Suprapubic skin (tissue), 4 donors: ENCODE results near the gene ARHGEF3. TPM values are rescaled to one million over a fixed set of nuclear protein-coding genes. Genes with fewer than 3 reads are reported as not detected.

Experiments
- DNase-seq, 2 donors: peaks; one replicate each; pipeline ENCODE4 v3.0.0-alpha.2; 2019; ENCODE audit warnings: low spot score in 2 of 2
- H3K27ac ChIP-seq: fragments of 200-600 bp; sonication (generic); one replicate; pipeline ENCODE4 v1.5.1; 2019
- H3K27me3 ChIP-seq: fragments of 200-600 bp; sonication (generic); one replicate; pipeline ENCODE4 v1.5.1; 2019
- H3K36me3 ChIP-seq: fragments of 200-600 bp; sonication (generic); one replicate; pipeline ENCODE4 v1.5.1; 2019
- H3K4me1 ChIP-seq: fragments of 200-600 bp; sonication (generic); one replicate; pipeline ENCODE4 v1.5.1; 2019
- H3K4me3 ChIP-seq: fragments of 200-600 bp; sonication (generic); one replicate; pipeline ENCODE4 v1.5.1; 2019; ENCODE audit warnings: mild to moderate bottlenecking
- H3K9me3 ChIP-seq: fragments of 200-600 bp; sonication (generic); one replicate; pipeline ENCODE4 v1.5.1; 2019
- EP300 ChIP-seq: sonication (generic); formaldehyde crosslinking; IDR thresholded peaks from one replicate; pipeline ENCODE4 v1.6.1; 2017; ENCODE audit warnings: antibody characterized with exemption
- POLR2A ChIP-seq, 2 donors: fragments of 450-650 bp; IDR thresholded peaks; one replicate each; pipeline ENCODE4 v1.6.1; 2017; ENCODE audit warnings: antibody characterized with exemption in 2 of 2, mild to moderate bottlenecking in 2 of 2, moderate library complexity in 2 of 2
- POLR2AphosphoS5 ChIP-seq, 3 donors: sonication (generic); formaldehyde crosslinking; IDR thresholded peaks; one replicate each; pipeline ENCODE4 v1.6.1; 2017; ENCODE audit warnings: antibody characterized with exemption in 3 of 3
- WGBS: methylation state at CpG from one replicate; pipeline ENCODE4 v1.1.5; 2018; 5-methylcytosine and 5-hydroxymethylcytosine counted together
- total RNA-seq, 4 donors: library from RNA; depleted of rRNA; stranded (reverse); fragments of >200 nt; gene quantifications; one replicate each; pipeline ENCODE4 v1.1.0, GENCODE V29; 2016
- TF ChIP-seq, protein P1 (sequence below), 2 donors: fragments of 200-600 bp in 1 of 2; fragments of 450-650 bp in 1 of 2; sonication (generic) in 1 of 2; IDR thresholded peaks; one replicate each; pipeline ENCODE4 v1.5.1; 2016 to 2019; ENCODE audit warnings: antibody characterized with exemption in 2 of 2, mild to moderate bottlenecking in 1 of 2, moderate library complexity in 1 of 2

ARHGEF3 gene
- total RNA-seq, 4 donors from 2014 or later: 16.3 to 23.0 (median 19.8) TPM

- H3K9me3 ChIP-seq: no peaks in the 10 kb centered on the region
- no peaks in the 10 kb centered on the region for H3K27me3 ChIP-seq
- no peak overlapping the region for H3K4me3 ChIP-seq
- peaks cover 23% of the 10 kb centered on the region for H3K4me1 ChIP-seq
- no peaks in the 10 kb centered on the region for H3K36me3 ChIP-seq
- H3K27ac ChIP-seq: no peak overlapping the region
- TF ChIP-seq, protein P1, sequence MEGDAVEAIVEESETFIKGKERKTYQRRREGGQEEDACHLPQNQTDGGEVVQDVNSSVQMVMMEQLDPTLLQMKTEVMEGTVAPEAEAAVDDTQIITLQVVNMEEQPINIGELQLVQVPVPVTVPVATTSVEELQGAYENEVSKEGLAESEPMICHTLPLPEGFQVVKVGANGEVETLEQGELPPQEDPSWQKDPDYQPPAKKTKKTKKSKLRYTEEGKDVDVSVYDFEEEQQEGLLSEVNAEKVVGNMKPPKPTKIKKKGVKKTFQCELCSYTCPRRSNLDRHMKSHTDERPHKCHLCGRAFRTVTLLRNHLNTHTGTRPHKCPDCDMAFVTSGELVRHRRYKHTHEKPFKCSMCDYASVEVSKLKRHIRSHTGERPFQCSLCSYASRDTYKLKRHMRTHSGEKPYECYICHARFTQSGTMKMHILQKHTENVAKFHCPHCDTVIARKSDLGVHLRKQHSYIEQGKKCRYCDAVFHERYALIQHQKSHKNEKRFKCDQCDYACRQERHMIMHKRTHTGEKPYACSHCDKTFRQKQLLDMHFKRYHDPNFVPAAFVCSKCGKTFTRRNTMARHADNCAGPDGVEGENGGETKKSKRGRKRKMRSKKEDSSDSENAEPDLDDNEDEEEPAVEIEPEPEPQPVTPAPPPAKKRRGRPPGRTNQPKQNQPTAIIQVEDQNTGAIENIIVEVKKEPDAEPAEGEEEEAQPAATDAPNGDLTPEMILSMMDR (IDR thresholded peaks at IDR 0.05): no peak
- TF ChIP-seq POLR2A (IDR thresholded peaks at IDR 0.05) (no peak), POLR2AphosphoS5 (IDR thresholded peaks at IDR 0.05) (no peak), EP300 (no peak)
- WGBS: 80% methylated on average over 4 of the region's 5 CpGs
- DNase-seq: no peak
Observed at GRCh38 chr3:56806407-56806806, 4.7 kb upstream of the ARHGEF3 start.

GRCh38 chr3:56802790-56803189 is 1.0 kb upstream of the ARHGEF3 start:
- Histone ChIP-seq H3K27ac (no peak overlapping the region), H3K4me3 (no peak overlapping the region), H3K27me3 (no peaks in the 10 kb centered on the region), H3K9me3 (no peaks in the 10 kb centered on the region), H3K36me3 (no peaks in the 10 kb centered on the region), H3K4me1 (peaks cover 40% of the 10 kb centered on the region)
- 71% methylated on average over 1 of the region's 1 CpG for WGBS
- no peak for DNase-seq
- no peak for TF ChIP-seq EP300
- no peak for TF ChIP-seq POLR2AphosphoS5 (IDR thresholded peaks at IDR 0.05)
- no peak for TF ChIP-seq POLR2A (IDR thresholded peaks at IDR 0.05)
- TF ChIP-seq, protein P1 (IDR thresholded peaks at IDR 0.05): no peak

- Histone ChIP-seq H3K36me3 (no peaks in the 10 kb centered on the region), H3K27ac (peak overlapping the region; percentile 55), H3K4me3 (peak overlapping the region; percentile 68), H3K27me3 (no peaks in the 10 kb centered on the region), H3K9me3 (no peaks in the 10 kb centered on the region), H3K4me1 (peaks cover 44% of the 10 kb centered on the region)
- TF ChIP-seq, protein P1 (IDR thresholded peaks at IDR 0.05): no peak
- no peak for TF ChIP-seq POLR2AphosphoS5 (IDR thresholded peaks at IDR 0.05)
- no peak for DNase-seq
- WGBS: 43% methylated on average over 8 of the region's 8 CpGs
Observed at GRCh38 chr3:56802378-56802745, 613 bp upstream of the ARHGEF3 start.

GRCh38 chr3:56800832-56801661 is 702 bp downstream of the ARHGEF3 start:
- Histone ChIP-seq H3K36me3 (no peaks in the 10 kb centered on the region), H3K4me3 (peak overlapping the region; percentile 68), H3K27me3 (no peaks in the 10 kb centered on the region), H3K4me1 (peaks cover 50% of the 10 kb centered on the region), H3K27ac (peak overlapping the region; percentile 55), H3K9me3 (no peaks in the 10 kb centered on the region)
- WGBS: 30% methylated on average over 19 of the region's 19 CpGs
- no peak for TF ChIP-seq POLR2AphosphoS5 (IDR thresholded peaks at IDR 0.05)
- TF ChIP-seq, protein P1 (IDR thresholded peaks at IDR 0.05): no peak
- TF ChIP-seq POLR2A (IDR thresholded peaks at IDR 0.05): no peak
- no peak for TF ChIP-seq EP300
- DNase-seq: no peak

- H3K9me3 ChIP-seq: no peaks in the 10 kb centered on the region
- no peaks in the 10 kb centered on the region for H3K36me3 ChIP-seq
- peaks cover 53% of the 10 kb centered on the region for H3K4me1 ChIP-seq
- H3K4me3 ChIP-seq: peak overlapping the region; percentile 68
- no peak for TF ChIP-seq POLR2A (IDR thresholded peaks at IDR 0.05)
- TF ChIP-seq EP300: no peak
- TF ChIP-seq, protein P1 (IDR thresholded peaks at IDR 0.05): no peak
- 53% methylated on average over 10 of the region's 10 CpGs for WGBS
- no peak for DNase-seq
- no peaks in the 10 kb centered on the region for H3K27me3 ChIP-seq
- H3K27ac ChIP-seq: no peak overlapping the region
Observed at GRCh38 chr3:56800130-56800831, 1.5 kb downstream of the ARHGEF3 start.
